SU-DHL-6 (cell line): ENCODE results near the gene SLC39A3.

ENCODE experiments used
- H2AFZ ChIP-seq: fragments of 200-600 bp; sonication (generic); 2 replicates; pipeline ENCODE4 v1.6.1; 2014; ENCODE audit warnings: low read depth, mild to moderate bottlenecking, moderate library complexity, mixed read lengths, antibody characterized with exemption, low read length; ENCODE audit not compliant: severe bottlenecking
- H3F3A ChIP-seq: fragments of 200-600 bp; shearing (Covaris generic); 2 replicates; pipeline ENCODE4 v1.6.0; 2016; ENCODE audit warnings: antibody characterized with exemption, mild to moderate bottlenecking; ENCODE audit not compliant: insufficient read depth
- H3K27ac ChIP-seq: fragments of 200-600 bp; sonication (generic); 2 replicates; pipeline ENCODE4 v1.5.1; 2016; ENCODE audit warnings: low read depth, mild to moderate bottlenecking, low read length, moderate library complexity, mixed read lengths
- H3K27me3 ChIP-seq: fragments of 200-600 bp; sonication (generic), shearing (Covaris generic); 2 replicates; pipeline ENCODE4 v1.6.0; 2014; ENCODE audit warnings: mild to moderate bottlenecking, low read length
- H3K36me3 ChIP-seq: fragments of 200-600 bp; sonication (generic); 2 replicates; pipeline ENCODE4 v1.6.1; 2014; ENCODE audit warnings: mild to moderate bottlenecking, low read length, mixed read lengths
- H3K4me2 ChIP-seq: fragments of 300-600, 200-600 bp; shearing (Covaris generic), sonication (generic); 2 replicates; pipeline ENCODE4 v1.6.0; 2014; ENCODE audit warnings: low read length, low read depth, mild to moderate bottlenecking; ENCODE audit not compliant: poor library complexity, severe bottlenecking
- H3K4me3 ChIP-seq: fragments of 200-600 bp; sonication (generic); 2 replicates; pipeline ENCODE4 v1.5.1; 2014; ENCODE audit warnings: antibody characterized with exemption, low read length, mild to moderate bottlenecking, mixed read lengths; ENCODE audit not compliant: insufficient read depth, poor library complexity, severe bottlenecking
- H3K79me2 ChIP-seq: fragments of 200-600 bp; sonication (generic); 2 replicates; pipeline ENCODE4 v1.6.1; 2014; ENCODE audit warnings: mild to moderate bottlenecking, low read length, moderate library complexity; ENCODE audit not compliant: insufficient read depth
- H3K9ac ChIP-seq: fragments of 200-600 bp; sonication (generic); 2 replicates; pipeline ENCODE4 v1.7.0; 2014; ENCODE audit warnings: mild to moderate bottlenecking, low read length
- H3K9me2 ChIP-seq: fragments of 200-600 bp; sonication (generic); replicated peaks from 2 replicates; pipeline ENCODE4 v1.6.1; 2014; ENCODE audit warnings: low read length; ENCODE audit not compliant: insufficient read depth
- H3K9me3 ChIP-seq: fragments of 200-600 bp; sonication (generic); 2 replicates; pipeline ENCODE4 v1.6.1; 2014; ENCODE audit warnings: low read length, mixed read lengths; ENCODE audit not compliant: insufficient read depth
- H4K20me1 ChIP-seq: fragments of 200-600 bp; sonication (generic); 2 replicates; pipeline ENCODE4 v1.6.1; 2014; ENCODE audit warnings: low read depth, mild to moderate bottlenecking, antibody characterized with exemption, low read length, moderate library complexity, mixed read lengths
- EZH2phosphoT487 ChIP-seq: fragments of 200-600 bp; sonication (generic), shearing (Covaris generic); conservative IDR thresholded peaks from 2 replicates; pipeline ENCODE4 v1.6.1; 2018; ENCODE audit warnings: mild to moderate bottlenecking, antibody characterized with exemption, low read length, moderate library complexity, mixed read lengths
- TF ChIP-seq, protein P1 (sequence below): fragments of 200-600 bp; sonication (generic); IDR thresholded peaks from one replicate; pipeline ENCODE4 v1.5.1; 2017; ENCODE audit warnings: antibody characterized with exemption, mild to moderate bottlenecking, low read length, moderate library complexity; ENCODE audit not compliant: insufficient read depth, poor library complexity, severe bottlenecking

SLC39A3 gene

DNA sequence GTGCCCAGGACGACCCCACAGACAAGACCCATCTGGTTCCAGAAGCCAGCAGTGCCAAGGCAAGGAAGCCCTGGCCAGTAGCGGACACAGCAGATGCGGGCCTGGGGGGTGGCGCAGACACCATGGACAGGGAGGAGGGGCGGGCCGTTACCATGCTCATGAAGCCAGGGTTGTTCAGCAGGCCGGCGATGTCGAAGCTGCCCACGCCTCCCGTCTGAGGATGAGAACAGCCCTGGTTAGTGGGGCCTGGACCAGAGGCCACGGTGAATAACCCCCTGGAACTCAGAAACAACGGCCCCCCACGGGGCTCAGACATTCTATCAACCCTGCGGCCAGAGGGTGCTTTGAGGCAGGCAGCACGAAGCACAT is 21.5 kb upstream of the SLC39A3 start:
- Histone ChIP-seq H3K27me3 (no peaks in the 10 kb centered on the region), H2AFZ (no peak overlapping the region), H3K36me3 (no peaks in the 10 kb centered on the region), H4K20me1 (no peaks in the 10 kb centered on the region), H3K4me3 (no peak overlapping the region), H3K79me2 (no peaks in the 10 kb centered on the region), H3K4me2 (no peak overlapping the region), H3K27ac (no peak overlapping the region), H3K9me2 (no peaks in the 10 kb centered on the region), H3K9me3 (no peaks in the 10 kb centered on the region), H3F3A (no peaks in the 10 kb centered on the region), H3K9ac (no peak overlapping the region)
- TF ChIP-seq EZH2phosphoT487, result no peak

DNA sequence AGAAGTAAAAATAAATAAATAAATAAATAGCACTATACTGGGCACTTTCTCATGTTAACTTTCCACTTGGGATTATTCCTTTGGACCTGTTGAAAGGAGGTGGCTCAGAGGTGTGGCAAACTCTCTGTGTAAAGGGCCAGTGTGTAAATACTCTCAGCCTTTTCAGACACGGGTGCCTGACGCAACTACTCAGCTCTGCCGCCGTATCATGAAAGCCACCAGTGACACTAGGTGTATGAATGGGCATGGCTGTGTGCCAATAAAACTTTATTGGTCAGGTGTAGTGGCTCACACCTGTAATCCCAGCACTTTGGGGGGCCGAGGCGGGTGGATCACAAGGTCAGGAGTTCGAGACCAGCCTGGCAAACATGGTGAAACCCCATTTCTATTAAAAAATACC is 20.1 kb upstream of the SLC39A3 start:
- Histone ChIP-seq H3F3A (no peaks in the 10 kb centered on the region), H4K20me1 (no peaks in the 10 kb centered on the region), H3K27ac (no peak overlapping the region), H3K9ac (no peak overlapping the region), H2AFZ (no peak overlapping the region), H3K27me3 (no peaks in the 10 kb centered on the region), H3K9me3 (no peaks in the 10 kb centered on the region), H3K4me2 (no peak overlapping the region), H3K9me2 (no peaks in the 10 kb centered on the region), H3K36me3 (no peaks in the 10 kb centered on the region), H3K79me2 (no peaks in the 10 kb centered on the region), H3K4me3 (no peak overlapping the region)
- TF ChIP-seq EZH2phosphoT487, result no peak
- TF ChIP-seq, protein P1, sequence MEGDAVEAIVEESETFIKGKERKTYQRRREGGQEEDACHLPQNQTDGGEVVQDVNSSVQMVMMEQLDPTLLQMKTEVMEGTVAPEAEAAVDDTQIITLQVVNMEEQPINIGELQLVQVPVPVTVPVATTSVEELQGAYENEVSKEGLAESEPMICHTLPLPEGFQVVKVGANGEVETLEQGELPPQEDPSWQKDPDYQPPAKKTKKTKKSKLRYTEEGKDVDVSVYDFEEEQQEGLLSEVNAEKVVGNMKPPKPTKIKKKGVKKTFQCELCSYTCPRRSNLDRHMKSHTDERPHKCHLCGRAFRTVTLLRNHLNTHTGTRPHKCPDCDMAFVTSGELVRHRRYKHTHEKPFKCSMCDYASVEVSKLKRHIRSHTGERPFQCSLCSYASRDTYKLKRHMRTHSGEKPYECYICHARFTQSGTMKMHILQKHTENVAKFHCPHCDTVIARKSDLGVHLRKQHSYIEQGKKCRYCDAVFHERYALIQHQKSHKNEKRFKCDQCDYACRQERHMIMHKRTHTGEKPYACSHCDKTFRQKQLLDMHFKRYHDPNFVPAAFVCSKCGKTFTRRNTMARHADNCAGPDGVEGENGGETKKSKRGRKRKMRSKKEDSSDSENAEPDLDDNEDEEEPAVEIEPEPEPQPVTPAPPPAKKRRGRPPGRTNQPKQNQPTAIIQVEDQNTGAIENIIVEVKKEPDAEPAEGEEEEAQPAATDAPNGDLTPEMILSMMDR, result no peak

DNA sequence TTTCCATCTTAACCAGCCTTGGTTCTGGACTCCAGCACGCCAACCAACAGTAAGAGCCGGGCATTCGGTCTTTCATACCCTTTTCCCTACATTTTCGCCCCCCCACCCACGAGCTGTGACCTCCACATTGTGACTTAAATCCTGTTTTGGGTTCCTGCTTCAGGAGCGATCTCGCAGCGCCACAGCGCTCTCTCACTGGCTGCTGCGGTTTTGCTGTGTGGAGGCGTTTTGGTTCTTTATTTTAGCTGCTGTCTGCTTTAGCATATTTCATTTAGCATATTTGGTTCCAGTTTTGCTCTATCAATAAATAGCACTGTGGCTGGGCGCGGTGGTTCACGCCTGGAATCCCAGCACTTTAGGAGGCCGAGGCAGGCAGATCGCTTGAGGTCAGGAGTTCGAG is 19.5 kb upstream of the SLC39A3 start:
- TF ChIP-seq, protein P1, result no peak
- no peak for TF ChIP-seq EZH2phosphoT487
- Histone ChIP-seq H3K4me2 (no peak overlapping the region), H3K36me3 (no peaks in the 10 kb centered on the region), H3F3A (no peaks in the 10 kb centered on the region), H3K27me3 (no peaks in the 10 kb centered on the region), H3K4me3 (no peak overlapping the region), H3K9me2 (no peaks in the 10 kb centered on the region), H2AFZ (no peak overlapping the region), H3K9me3 (no peaks in the 10 kb centered on the region), H3K27ac (no peak overlapping the region), H3K9ac (no peak overlapping the region), H3K79me2 (no peaks in the 10 kb centered on the region), H4K20me1 (no peaks in the 10 kb centered on the region)

DNA sequence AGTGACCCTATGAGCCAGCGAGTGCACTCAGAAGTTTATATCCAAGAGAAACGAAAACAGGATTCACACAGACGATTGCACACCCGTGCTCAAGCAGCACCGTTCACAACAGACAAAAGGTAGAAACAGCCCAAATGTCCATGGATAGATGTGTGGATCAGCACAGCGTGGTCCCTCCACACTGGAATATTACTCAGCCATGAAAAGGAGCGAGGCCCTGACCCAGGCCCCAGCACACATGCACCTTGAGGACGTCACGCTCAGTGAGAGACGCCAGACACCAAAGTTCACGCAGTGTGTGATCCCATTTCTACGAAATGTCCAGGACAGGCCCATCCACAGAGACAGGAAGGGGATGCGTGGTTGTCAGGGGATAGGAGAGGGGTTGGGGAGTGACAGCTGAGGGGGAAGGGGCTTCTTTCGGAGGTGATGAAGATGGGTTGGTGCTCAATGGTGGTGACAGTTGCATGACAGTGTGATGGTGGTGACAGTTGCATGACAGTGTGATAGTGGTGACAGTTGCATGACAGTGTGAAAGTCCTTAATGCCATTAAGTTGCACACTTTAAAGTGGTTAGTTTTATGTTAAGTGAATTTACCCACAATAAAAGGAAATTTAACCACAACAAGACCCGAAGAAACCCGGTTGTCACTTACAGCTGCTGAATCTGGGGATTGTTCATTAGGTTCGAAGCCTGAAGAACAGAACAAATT is 18.9 kb upstream of the SLC39A3 start:
- no peak overlapping the region for H3K9ac ChIP-seq
- H3K27ac ChIP-seq, result no peak overlapping the region
- TF ChIP-seq, protein P1, result no peak
- no peak for TF ChIP-seq EZH2phosphoT487

More for the DNA sequence above, 18.9 kb upstream of the SLC39A3 start:
- no peak overlapping the region for H3K4me3 ChIP-seq
- no peak overlapping the region for H2AFZ ChIP-seq
- H3K9me3 ChIP-seq, result no peaks in the 10 kb centered on the region
- H4K20me1 ChIP-seq, result no peaks in the 10 kb centered on the region
- no peaks in the 10 kb centered on the region for H3K27me3 ChIP-seq
- no peak overlapping the region for H3K4me2 ChIP-seq
- no peaks in the 10 kb centered on the region for H3K79me2 ChIP-seq
- no peaks in the 10 kb centered on the region for H3F3A ChIP-seq
- H3K36me3 ChIP-seq, result no peaks in the 10 kb centered on the region
- H3K9me2 ChIP-seq, result no peaks in the 10 kb centered on the region
